Fibroblast of lung (primary cell): ENCODE results near the gene SP4.

ENCODE experiments used
- EZH2 ChIP-seq: IDR thresholded peaks from 2 replicates; pipeline ENCODE4 v1.5.1; 2012; ENCODE audit warnings: low read length, control low read depth, mild to moderate bottlenecking; ENCODE audit errors: missing control alignments
- TF ChIP-seq, protein P1 (sequence below), 2 donors: IDR thresholded peaks in 1 of 2; conservative IDR thresholded peaks in 1 of 2; 1 replicate in 1 of 2; 2 replicates in 1 of 2; pipeline ENCODE4 v1.5.1; 2011 to 2012; ENCODE audit warnings: low read length in 2 of 2, control low read depth in 1 of 2, inconsistent platforms in 1 of 2, low read depth in 1 of 2, mild to moderate bottlenecking in 1 of 2

DNA sequence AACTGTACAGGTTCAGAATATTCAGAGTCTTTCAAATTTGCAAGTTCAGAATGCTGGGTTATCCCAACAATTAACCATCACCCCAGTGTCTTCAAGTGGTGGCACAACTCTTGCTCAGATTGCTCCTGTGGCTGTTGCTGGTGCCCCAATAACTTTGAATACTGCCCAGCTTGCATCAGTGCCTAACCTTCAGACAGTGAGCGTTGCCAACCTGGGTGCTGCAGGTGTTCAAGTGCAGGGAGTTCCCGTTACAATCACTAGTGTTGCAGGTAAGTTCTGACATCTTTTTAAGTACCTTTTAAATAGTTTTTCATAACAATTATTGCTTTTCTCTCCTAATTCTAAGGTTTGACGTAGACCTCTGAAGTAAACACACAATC lies 2.7 kb downstream of the SP4 start:
- TF ChIP-seq EZH2 = no peak
- TF ChIP-seq, protein P1, sequence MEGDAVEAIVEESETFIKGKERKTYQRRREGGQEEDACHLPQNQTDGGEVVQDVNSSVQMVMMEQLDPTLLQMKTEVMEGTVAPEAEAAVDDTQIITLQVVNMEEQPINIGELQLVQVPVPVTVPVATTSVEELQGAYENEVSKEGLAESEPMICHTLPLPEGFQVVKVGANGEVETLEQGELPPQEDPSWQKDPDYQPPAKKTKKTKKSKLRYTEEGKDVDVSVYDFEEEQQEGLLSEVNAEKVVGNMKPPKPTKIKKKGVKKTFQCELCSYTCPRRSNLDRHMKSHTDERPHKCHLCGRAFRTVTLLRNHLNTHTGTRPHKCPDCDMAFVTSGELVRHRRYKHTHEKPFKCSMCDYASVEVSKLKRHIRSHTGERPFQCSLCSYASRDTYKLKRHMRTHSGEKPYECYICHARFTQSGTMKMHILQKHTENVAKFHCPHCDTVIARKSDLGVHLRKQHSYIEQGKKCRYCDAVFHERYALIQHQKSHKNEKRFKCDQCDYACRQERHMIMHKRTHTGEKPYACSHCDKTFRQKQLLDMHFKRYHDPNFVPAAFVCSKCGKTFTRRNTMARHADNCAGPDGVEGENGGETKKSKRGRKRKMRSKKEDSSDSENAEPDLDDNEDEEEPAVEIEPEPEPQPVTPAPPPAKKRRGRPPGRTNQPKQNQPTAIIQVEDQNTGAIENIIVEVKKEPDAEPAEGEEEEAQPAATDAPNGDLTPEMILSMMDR (conservative IDR thresholded peaks at IDR 0.05 in 1 of 2, IDR thresholded peaks at IDR 0.05 in 1 of 2; ENCODE audit: low read depth in 1 of 2, low read length in 2 of 2) = no peak
